ENCODE data around the gene IRX2. TPM values are rescaled to one million over a fixed set of nuclear protein-coding genes. Genes with fewer than 3 reads are reported as not detected.

Gene IRX2
- total and polyA plus RNA-seq, 9 donors = 0.04 to 0.46 (median 0.15) TPM; not detected in 4

GRCh38 chr5:2754581-2755075, 3.2 kb upstream of the IRX2 start:
- H3K4me1 ChIP-seq (ENCODE audit: insufficient read depth) = peaks cover 5% of the 10 kb centered on the region
- WGBS, 3 donors = 5 to 6% (median 5%) methylated on average over 27 of the region's 27 CpGs

GRCh38 chr5:2753452-2754420, 2.3 kb upstream of the IRX2 start:
- no peak overlapping the region for H3K27ac ChIP-seq
- H3K4me1 ChIP-seq (ENCODE audit: insufficient read depth) = peaks cover 5% of the 10 kb centered on the region
- 2 to 4% (median 4%) methylated on average over 29 of the region's 29 CpGs for WGBS, 3 donors

More at GRCh38 chr5:2754581-2755075, 3.2 kb upstream of the IRX2 start:
- TF ChIP-seq EP300 (IDR thresholded peaks at IDR 0.05) = no peak
- TF ChIP-seq CTCF (IDR thresholded peaks at IDR 0.05) = no peak
- no peak for TF ChIP-seq POLR2A (IDR thresholded peaks at IDR 0.05)
- Histone ChIP-seq H3K27ac (no peak overlapping the region), H3K9me3 (no peaks in the 10 kb centered on the region), H3K36me3 (no peaks in the 10 kb centered on the region), H3K27me3 (no peaks in the 10 kb centered on the region), H3K4me3 (no peak overlapping the region)
- intact Hi-C loops (cut with DNase I) = no loop called here
- DNase-seq = no peak

GRCh38 chr5:2752821-2753439, 1.5 kb upstream of the IRX2 start:
- H3K9me3 ChIP-seq = no peaks in the 10 kb centered on the region
- no peak overlapping the region for H3K4me3 ChIP-seq
- WGBS, 3 donors = 3 to 6% (median 5%) methylated on average over 18 to 34 of the region's 34 CpGs
- H3K27ac ChIP-seq = no peak overlapping the region
- H3K27me3 ChIP-seq = no peaks in the 10 kb centered on the region
- peaks cover 5% of the 10 kb centered on the region for H3K4me1 ChIP-seq (ENCODE audit: insufficient read depth)
- intact Hi-C loops (cut with DNase I) = no loop called here
- no peaks in the 10 kb centered on the region for H3K36me3 ChIP-seq
- no peak for DNase-seq
- TF ChIP-seq EP300 (IDR thresholded peaks at IDR 0.05) = no peak
- no peak for TF ChIP-seq POLR2A (IDR thresholded peaks at IDR 0.05)
- TF ChIP-seq CTCF (IDR thresholded peaks at IDR 0.05) = no peak

More at GRCh38 chr5:2753452-2754420, 2.3 kb upstream of the IRX2 start:
- intact Hi-C loops (cut with DNase I) = no loop called here
- TF ChIP-seq POLR2A (IDR thresholded peaks at IDR 0.05) (no peak), EP300 (IDR thresholded peaks at IDR 0.05) (no peak), CTCF (IDR thresholded peaks at IDR 0.05) (no peak)
- Histone ChIP-seq H3K9me3 (no peaks in the 10 kb centered on the region), H3K27me3 (no peaks in the 10 kb centered on the region), H3K36me3 (no peaks in the 10 kb centered on the region), H3K4me3 (no peak overlapping the region)
- no peak for DNase-seq

- WGBS, 3 donors = 2 to 4% (median 2%) methylated on average over 40 to 58 of the region's 58 CpGs
- no peak for DNase-seq
- intact Hi-C loops (cut with DNase I) = no loop called here
- H3K36me3 ChIP-seq = no peaks in the 10 kb centered on the region
- peaks cover 0 to 3% of the 10 kb centered on the region in 2 donors for H3K9me3 ChIP-seq
- no peaks in the 10 kb centered on the region for H3K27me3 ChIP-seq
- no peak overlapping the region for H3K4me3 ChIP-seq
- H3K27ac ChIP-seq = no peak overlapping the region
- H3K4me1 ChIP-seq (ENCODE audit: insufficient read depth) = peaks cover 5% of the 10 kb centered on the region
- TF ChIP-seq CTCF (IDR thresholded peaks at IDR 0.05) = no peak
- no peak for TF ChIP-seq POLR2A (IDR thresholded peaks at IDR 0.05)
- no peak for TF ChIP-seq EP300 (IDR thresholded peaks at IDR 0.05)
Observed at GRCh38 chr5:2752059-2752820, 763 bp upstream of the IRX2 start.

All from ovary (tissue), 9 donors.